A673 (cell line): ENCODE measurements around the gene PLEKHA3. TPM values are rescaled to one million over a fixed set of nuclear protein-coding genes. Genes with fewer than 3 reads are reported as not detected.

Experiments used
- BruUV-seq: library from RNA; stranded (reverse); fragments of 400-500 nt; replicated peaks from 2 replicates; lab custom pipeline; 2021; lab: Mats Ljungman, UMichigan
- CTCF ChIA-PET: fragments of 300-600 bp; sonication (Branson Sonifier 250); formaldehyde crosslinking; loops from one replicate; lab custom pipeline; 2022; ENCODE audit warnings: antibody characterized with exemption; lab: Charles Lee
- POLR2A ChIA-PET: fragments of 300-600 bp; sonication (Branson Sonifier 250); formaldehyde crosslinking; loops from one replicate; lab custom pipeline; 2022; ENCODE audit warnings: antibody characterized with exemption; ENCODE audit not compliant: low non-redundant PET; lab: Charles Lee
- DNase-seq: peaks from one replicate; pipeline ENCODE4 v3.0.0-alpha.2; 2015; ENCODE audit warnings: low spot score
- H3K27ac ChIP-seq: fragments of 200-600 bp; sonication (generic); 2 replicates; pipeline ENCODE4 v1.5.1; 2016; ENCODE audit warnings: mixed run types, low read depth, mild to moderate bottlenecking, mixed read lengths, antibody characterized with exemption, low read length; ENCODE audit not compliant: poor library complexity, severe bottlenecking
- H3K27me3 ChIP-seq: fragments of 200-600 bp; sonication (generic); replicated peaks from 2 replicates; pipeline ENCODE4 v1.6.1; 2017; ENCODE audit warnings: mixed run types, low read depth, mild to moderate bottlenecking, mixed read lengths, antibody characterized with exemption, low read length; ENCODE audit not compliant: insufficient read depth, poor library complexity
- H3K36me3 ChIP-seq: fragments of 200-600 bp; sonication (generic); 2 replicates; pipeline ENCODE4 v1.6.1; 2016; ENCODE audit warnings: mixed run types, mild to moderate bottlenecking, mixed read lengths, antibody characterized with exemption, low read length; ENCODE audit not compliant: insufficient read depth, poor library complexity, severe bottlenecking
- H3K4me1 ChIP-seq: fragments of 200-600 bp; sonication (generic); 2 replicates; pipeline ENCODE4 v1.6.1; 2017; ENCODE audit warnings: mixed run types, mild to moderate bottlenecking, mixed read lengths, antibody characterized with exemption, low read length; ENCODE audit not compliant: insufficient read depth, poor library complexity, severe bottlenecking
- H3K4me3 ChIP-seq: fragments of 200-600 bp; sonication (generic); 2 replicates; pipeline ENCODE4 v1.5.1; 2016; ENCODE audit warnings: low read depth, mixed run types, mild to moderate bottlenecking, mixed read lengths, low read length; ENCODE audit not compliant: poor library complexity, severe bottlenecking
- H3K9me3 ChIP-seq: fragments of 200-600 bp; sonication (generic); 2 replicates; pipeline ENCODE4 v1.6.1; 2016; ENCODE audit warnings: mixed run types, low read depth, mild to moderate bottlenecking, mixed read lengths, antibody characterized with exemption, low read length; ENCODE audit not compliant: poor library complexity, severe bottlenecking
- EZH2 ChIP-seq: fragments of 200-600 bp; sonication (generic); IDR thresholded peaks from 2 replicates; pipeline ENCODE4 v1.6.1; 2017; ENCODE audit warnings: borderline replicate concordance, low read depth, mild to moderate bottlenecking, mixed read lengths, antibody characterized with exemption, low read length; ENCODE audit not compliant: poor library complexity, severe bottlenecking
- intact Hi-C: fragments of 100-400 bp; cut with micrococcal nuclease; formaldehyde crosslinking; loops from one replicate; pipeline ENCODE4 v1.10.0; 2022; ENCODE audit not compliant: unreplicated experiment
- total RNA-seq: library from RNA; stranded (reverse); gene quantifications from 2 replicates; pipeline ENCODE4 v1.2.3, GENCODE V29; 2021
- TF ChIP-seq, protein P1 (sequence below): fragments of 300-800, 200-600 bp; sonication (generic); conservative IDR thresholded peaks from 2 replicates; pipeline ENCODE4 v1.5.1; 2017; ENCODE audit warnings: low read depth, mild to moderate bottlenecking, antibody characterized with exemption, low read length, moderate library complexity, mixed read lengths

The PLEKHA3 gene
- total RNA-seq, 1 experiment from 2014 or later, result 27.0 TPM

DNA sequence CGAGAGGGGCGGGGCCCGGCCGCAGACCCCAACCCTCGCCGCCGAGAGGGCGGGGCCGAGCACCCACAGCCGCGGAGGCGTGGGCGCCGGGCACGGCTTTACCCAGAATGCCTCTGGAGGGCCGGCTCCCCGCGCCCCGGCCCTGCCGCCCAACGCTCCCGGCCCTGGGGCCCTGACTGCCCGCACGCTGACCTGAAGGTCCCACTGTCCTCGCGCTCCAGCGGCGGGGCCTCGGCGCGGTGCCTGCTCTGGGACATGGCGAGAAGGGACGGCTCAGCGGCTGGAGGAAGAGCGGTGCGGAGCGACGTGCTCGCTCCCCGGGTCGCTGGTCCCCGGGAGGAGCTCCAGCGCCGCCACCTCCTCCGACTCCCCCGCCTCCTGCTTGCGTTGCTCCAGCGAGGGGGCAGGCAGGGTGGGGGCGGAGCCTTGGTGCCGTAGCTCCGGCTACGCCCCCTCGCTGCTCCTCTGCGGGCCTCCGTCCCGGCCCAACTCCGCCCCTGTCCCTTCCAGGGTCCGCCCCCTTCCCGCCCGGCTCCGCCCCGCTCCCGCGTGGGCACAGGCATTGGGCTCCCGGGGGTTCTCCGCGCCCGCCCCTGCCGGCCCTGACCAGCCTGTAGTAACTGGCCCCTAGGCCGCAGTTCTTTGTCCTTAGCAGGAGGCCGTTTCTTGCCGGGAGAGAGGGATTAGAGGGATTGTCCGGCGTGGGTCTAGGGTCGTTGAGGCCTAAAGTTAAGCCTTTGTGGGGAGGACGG, 29.3 kb upstream of the PLEKHA3 start, which contains the start of the genes PJVK and PRKRA:
PJVK (plus strand) TSS at position 605 of the 752 bp plus-strand sequence. CDS start 2,032 bp downstream, outside the sequence.
PRKRA (minus strand) TSS at position 402 of the 752 bp plus-strand sequence; CDS start at position 257, 145 bp downstream.
- peak; percentile 97 for DNase-seq
- no peaks in the 10 kb centered on the region for H3K9me3 ChIP-seq
- H3K4me3 ChIP-seq, result peak within 1 kb of the TSS; percentile 83
- BruUV-seq, result no TSS peak
- peak within 1 kb of the TSS; percentile 97 for H3K27ac ChIP-seq
- TF ChIP-seq, protein P1, sequence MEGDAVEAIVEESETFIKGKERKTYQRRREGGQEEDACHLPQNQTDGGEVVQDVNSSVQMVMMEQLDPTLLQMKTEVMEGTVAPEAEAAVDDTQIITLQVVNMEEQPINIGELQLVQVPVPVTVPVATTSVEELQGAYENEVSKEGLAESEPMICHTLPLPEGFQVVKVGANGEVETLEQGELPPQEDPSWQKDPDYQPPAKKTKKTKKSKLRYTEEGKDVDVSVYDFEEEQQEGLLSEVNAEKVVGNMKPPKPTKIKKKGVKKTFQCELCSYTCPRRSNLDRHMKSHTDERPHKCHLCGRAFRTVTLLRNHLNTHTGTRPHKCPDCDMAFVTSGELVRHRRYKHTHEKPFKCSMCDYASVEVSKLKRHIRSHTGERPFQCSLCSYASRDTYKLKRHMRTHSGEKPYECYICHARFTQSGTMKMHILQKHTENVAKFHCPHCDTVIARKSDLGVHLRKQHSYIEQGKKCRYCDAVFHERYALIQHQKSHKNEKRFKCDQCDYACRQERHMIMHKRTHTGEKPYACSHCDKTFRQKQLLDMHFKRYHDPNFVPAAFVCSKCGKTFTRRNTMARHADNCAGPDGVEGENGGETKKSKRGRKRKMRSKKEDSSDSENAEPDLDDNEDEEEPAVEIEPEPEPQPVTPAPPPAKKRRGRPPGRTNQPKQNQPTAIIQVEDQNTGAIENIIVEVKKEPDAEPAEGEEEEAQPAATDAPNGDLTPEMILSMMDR, result no peak
- no peak for TF ChIP-seq EZH2
- H3K4me1 ChIP-seq, result peaks cover 16% of the 10 kb centered on the region
- CTCF ChIA-PET, result interaction anchor here (0.7 to 0.9 kb wide), 2 partner anchors 36 to 37 kb away, joined by 3 read pairs; no protein-coding TSS in a partner anchor
- intact Hi-C loops, result loop anchor here (1.0 kb wide), 1 partner anchor 27 kb away; the partner anchor contains the start of gene FKBP7
- POLR2A ChIA-PET, result interaction anchor here (0.5 kb wide), 1 partner anchor 9 kb away, joined by 8 read pairs; no protein-coding TSS in a partner anchor
- H3K36me3 ChIP-seq, result peaks cover 17% of the 10 kb centered on the region
- no peaks in the 10 kb centered on the region for H3K27me3 ChIP-seq

GRCh38 chr2:178452334-178452733, 27.9 kb upstream of the PLEKHA3 start:
- H3K4me1 ChIP-seq, result peaks cover 16% of the 10 kb centered on the region
- no peak overlapping the region for H3K4me3 ChIP-seq
- no TSS peak for BruUV-seq
- no peaks in the 10 kb centered on the region for H3K9me3 ChIP-seq
- H3K27ac ChIP-seq, result peak overlapping the region; percentile 97
- intact Hi-C loops, result no loop called here
- DNase-seq, result no peak
- ChIA-PET POLR2A (no interaction called here), CTCF (no interaction called here)
- H3K27me3 ChIP-seq, result no peaks in the 10 kb centered on the region
- no peak for TF ChIP-seq EZH2
- TF ChIP-seq, protein P1, result no peak
- H3K36me3 ChIP-seq, result peaks cover 9% of the 10 kb centered on the region

DNA sequence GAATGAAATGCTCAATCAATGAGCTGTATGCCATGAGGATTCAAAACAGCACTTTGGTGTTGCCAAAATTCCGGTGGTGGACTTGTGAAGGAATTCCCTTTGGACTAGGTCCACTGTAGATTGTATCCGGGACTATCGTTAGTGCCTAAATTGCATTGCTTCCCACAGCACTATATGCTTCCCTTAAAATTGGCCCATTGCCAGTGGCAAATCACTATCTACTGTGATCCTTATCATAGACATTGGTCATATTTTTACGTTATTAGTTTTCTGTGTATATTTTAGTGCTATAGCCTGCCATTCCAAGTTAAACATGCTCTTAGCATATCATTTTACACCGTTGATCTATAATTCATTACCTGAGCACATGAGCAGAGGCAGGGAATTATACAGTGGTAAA, 27.4 kb upstream of the PLEKHA3 start:
- H3K4me1 ChIP-seq, result peaks cover 16% of the 10 kb centered on the region
- no TSS peak for BruUV-seq
- POLR2A ChIA-PET, result no interaction called here
- H3K27me3 ChIP-seq, result no peaks in the 10 kb centered on the region
- intact Hi-C loops, result no loop called here
- H3K4me3 ChIP-seq, result no peak overlapping the region
- H3K9me3 ChIP-seq, result no peaks in the 10 kb centered on the region
- DNase-seq, result no peak
- H3K27ac ChIP-seq, result no peak overlapping the region
- TF ChIP-seq, protein P1, result no peak
- TF ChIP-seq EZH2, result no peak
- CTCF ChIA-PET, result no interaction called here
- H3K36me3 ChIP-seq, result peaks cover 6% of the 10 kb centered on the region
